GM21526 (cell line): Measurements from ENCODE around the gene ATAD3B.
"Not testable (repeated sequence)": the region's sequence is repeated elsewhere in the genome, so short reads cannot be mapped to it uniquely, and the experiment has no call there.

Source experiments
- ATAC-seq: cut with Tn5 transposase; IDR thresholded peaks from one replicate; pipeline ENCODE4 v1.9.1; 2021; ENCODE audit warnings: moderate library complexity; ENCODE audit not compliant: unreplicated experiment, low FRiP score

Gene ATAD3B, protein sequence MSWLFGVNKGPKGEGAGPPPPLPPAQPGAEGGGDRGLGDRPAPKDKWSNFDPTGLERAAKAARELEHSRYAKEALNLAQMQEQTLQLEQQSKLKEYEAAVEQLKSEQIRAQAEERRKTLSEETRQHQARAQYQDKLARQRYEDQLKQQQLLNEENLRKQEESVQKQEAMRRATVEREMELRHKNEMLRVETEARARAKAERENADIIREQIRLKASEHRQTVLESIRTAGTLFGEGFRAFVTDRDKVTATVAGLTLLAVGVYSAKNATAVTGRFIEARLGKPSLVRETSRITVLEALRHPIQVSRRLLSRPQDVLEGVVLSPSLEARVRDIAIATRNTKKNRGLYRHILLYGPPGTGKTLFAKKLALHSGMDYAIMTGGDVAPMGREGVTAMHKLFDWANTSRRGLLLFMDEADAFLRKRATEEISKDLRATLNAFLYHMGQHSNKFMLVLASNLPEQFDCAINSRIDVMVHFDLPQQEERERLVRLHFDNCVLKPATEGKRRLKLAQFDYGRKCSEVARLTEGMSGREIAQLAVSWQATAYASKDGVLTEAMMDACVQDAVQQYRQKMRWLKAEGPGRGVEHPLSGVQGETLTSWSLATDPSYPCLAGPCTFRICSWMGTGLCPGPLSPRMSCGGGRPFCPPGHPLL

DNA sequence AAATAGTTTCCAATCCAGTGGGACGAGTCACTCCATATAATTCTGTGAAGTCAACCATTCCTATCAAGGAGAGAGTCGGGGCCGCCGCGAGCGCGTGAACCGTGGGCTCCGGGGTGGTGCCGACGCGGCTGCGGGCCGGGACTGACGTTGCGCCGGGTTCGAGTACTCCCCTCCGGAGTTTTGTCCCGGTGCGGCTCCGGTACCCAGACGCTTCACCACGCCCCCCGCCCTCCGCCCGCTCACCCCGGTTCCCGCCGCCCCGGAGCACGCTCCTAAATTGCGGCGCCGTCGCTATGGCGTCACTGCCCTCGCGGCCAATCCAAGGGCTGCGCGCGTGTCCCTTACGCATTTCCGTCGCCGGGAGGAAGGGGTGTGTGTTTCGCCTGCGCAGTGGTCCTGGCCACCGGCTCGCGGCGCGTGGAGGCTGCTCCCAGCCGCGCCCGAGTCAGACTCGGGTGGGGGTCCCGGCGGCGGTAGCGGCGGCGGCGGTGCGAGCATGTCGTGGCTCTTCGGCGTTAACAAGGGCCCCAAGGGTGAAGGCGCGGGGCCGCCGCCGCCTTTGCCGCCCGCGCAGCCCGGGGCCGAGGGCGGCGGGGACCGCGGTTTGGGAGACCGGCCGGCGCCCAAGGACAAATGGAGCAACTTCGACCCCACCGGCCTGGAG is at the start of gene ATAD3B:
Gene ATAD3B (plus strand): TSS at position 377 of the 664 bp plus-strand sequence. CDS start 120 bp downstream, at position 497.
- peak; percentile 81 for ATAC-seq

DNA sequence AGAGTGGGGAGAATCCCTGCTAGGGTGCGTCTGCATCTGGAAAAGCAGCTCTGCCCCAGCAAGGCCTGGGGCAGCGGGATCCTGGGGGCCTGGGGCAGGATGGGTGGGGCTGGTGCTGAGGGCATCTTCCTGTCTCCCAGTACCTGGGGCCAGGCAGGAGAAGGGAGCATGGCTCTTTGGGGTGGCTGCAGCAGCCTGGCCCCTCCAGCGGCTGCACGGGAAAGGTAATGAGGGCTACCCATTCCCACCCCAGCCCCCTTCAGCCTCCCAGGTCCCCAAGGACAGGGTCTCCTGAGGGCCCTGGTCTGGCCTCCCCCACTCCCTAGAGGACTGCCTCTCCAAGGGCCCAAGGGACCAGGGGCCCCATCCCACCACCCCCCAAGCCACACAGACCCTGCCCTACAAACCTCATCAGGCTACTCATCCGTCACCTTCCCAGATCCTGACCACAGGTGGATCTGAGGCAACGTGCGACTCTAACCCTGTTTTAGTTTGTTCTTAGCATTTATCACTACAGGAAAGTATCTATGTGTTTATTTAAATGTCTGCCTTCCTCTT is 49.6 kb upstream of the ATAD3B start:
- ATAC-seq = no peak

DNA sequence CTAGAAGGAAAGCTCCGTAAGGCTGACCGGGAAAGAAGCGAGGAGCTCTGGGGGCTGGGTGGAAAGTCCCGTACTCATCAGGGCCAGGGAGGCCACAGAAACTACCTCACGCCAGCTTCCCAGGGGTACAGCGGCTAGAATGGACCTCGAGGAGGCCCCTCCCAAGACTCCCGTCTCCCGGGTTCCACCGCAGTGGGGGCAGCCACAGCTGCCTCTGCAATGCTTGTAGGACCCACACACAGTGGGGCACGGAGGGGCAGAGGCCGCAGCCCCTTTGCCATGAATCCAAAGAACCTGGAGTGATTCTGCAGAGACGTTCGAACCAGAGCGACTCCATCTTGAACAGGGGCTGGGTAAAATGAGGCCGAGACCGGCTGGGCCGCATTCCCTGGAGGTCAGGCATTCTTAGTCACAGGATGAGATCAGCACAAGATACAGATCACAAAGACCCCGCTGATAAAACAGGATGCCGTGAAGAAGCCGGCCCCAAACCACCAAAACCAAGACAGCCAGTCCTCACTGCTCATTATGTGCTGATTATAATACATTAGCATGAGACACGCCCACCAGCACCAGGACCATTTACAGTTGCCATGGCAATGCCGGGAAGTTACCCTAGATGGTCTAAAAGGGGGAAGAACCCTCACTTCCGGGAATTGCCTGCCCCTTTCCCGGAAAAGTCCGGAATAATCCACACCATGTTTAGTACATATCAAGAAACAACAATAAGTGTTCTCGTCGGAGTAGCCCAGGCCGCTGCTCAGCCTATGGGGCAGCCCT is 48.9 kb upstream of the ATAD3B start:
- no peak for ATAC-seq

DNA sequence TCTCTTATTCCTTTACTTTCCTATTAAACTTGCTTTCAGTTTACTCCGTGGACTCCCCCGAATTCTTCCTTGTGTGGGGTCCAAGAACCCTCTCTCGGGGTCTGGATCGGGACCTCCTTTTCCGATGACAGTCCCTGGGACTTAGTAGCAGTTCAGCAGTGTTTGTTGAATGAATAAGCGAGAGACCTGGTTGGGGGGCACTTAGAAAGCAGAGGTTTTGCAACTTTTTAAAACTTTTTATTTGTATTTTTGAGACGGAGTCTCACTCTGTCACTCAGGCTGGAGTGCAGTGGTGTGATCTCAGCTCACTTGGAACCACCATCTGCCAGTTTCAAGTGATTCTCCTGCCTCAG is 48.3 kb upstream of the ATAD3B start:
- no peak for ATAC-seq

- ATAC-seq = no peak
Observed at GRCh38 chr1:1424707-1425106, 46.9 kb upstream of the ATAD3B start.

- ATAC-seq = no peak
Observed at GRCh38 chr1:1425426-1425752, 46.2 kb upstream of the ATAD3B start.

- ATAC-seq = no peak
Observed at GRCh38 chr1:1425753-1426495, 45.6 kb upstream of the ATAD3B start.

DNA sequence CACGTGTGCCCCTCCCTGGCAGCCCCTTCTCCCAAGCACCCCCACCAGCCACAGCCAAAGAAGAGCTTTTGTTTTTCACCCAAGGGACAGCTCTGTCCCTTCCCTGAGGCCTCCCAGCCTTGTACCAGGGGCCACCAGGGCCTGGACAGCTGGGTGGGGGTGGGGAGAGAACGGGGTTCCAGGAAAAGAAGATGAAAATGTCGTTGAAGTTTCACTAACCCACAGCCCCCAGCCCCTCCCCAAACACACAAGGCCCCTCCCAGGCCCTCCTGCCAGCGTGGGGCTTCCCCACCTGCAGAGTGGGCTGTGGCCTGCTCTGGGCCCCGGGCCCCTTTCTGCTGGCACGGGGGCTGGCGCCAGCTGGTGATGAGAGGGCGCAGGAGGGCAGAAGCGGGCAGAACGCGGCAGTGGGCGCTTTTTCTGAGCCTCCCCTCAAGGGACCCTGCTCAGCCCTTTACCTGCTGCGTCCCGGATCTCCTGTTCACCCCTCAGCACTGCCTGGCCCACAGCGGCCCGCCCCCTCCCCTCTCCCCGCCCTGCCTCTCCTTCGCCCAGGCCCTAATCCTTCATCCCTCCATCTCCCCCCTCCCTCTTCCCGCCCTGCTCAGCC is 45.0 kb upstream of the ATAD3B start:
- ATAC-seq = no peak

DNA sequence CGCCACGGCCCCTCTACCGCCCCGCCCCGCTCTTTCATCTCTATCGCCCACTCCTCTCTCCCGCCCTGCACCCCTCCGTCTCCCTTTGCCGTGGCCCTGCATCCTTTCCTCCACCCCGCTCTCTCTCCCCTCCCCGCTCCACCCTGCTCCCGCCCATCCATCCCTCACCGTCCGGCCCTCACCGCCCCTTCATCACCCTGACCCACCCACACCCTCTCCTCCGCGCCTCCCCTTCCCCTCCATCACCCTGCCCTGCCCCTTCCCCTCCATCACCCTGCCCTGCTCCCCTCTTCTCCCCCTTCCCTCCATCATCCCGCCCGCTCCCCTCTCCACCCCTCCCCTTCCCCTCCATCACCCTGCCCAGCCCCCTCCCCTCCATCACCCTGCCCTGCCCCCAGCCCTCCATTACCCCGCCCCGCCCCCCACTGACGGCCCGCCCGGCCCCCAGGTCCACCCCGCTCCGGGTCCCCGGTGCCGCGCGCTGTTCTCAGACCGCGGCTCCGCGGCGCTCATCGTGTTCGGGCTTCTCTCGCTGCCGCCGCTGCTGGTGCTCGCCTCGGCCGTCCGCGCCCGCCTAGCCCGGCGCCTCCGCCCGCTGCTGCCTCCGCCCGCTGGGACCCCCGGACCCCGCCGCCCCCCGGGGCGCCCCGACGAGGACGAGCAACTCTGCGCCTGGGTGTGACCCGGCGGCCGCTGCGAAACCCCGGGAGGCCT is 44.3 kb upstream of the ATAD3B start:
- no peak for ATAC-seq

DNA sequence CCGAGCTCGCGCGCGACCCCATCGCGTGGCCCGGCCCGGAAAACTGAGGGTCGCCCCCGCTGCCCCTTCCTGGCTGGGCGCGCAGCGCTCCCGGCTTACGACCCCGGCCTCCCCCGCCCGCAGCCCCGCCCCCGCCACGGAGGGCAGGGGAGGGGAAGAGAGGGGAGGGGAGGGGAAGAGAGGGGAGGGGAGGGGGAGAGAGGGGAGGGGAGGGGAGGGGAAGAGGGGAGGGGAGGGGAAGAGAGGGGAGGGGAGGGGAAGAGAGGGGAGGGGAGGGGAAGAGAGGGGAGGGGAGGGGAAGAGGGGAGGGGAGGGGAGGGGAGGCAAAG is 43.8 kb upstream of the ATAD3B start:
- ATAC-seq = no peak

GRCh38 chr1:1428174-1428573 is 43.4 kb upstream of the ATAD3B start:
- ATAC-seq = no peak

DNA sequence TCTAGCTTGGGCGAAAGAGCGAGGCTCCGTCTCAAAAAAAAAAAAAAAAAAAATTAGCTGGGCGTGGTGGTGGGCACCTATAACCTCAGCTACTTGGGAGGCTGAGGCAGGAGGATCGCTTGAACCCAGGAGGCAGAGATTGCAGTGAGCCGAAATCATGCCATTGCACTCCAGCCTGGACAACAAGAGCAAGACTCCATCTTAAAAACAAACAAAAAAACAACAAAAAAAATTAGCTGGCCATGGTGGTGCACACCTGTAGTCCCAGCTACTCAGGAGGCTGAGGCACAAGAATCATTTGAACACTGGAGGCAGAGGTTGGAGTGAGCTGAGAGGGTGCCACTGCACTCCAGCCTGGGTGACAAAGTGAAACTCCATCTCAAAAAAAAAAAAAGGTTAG is 42.6 kb upstream of the ATAD3B start:
- ATAC-seq = not testable (repeated sequence)

- ATAC-seq = no peak
Observed at GRCh38 chr1:1429671-1430073, 41.9 kb upstream of the ATAD3B start.

DNA sequence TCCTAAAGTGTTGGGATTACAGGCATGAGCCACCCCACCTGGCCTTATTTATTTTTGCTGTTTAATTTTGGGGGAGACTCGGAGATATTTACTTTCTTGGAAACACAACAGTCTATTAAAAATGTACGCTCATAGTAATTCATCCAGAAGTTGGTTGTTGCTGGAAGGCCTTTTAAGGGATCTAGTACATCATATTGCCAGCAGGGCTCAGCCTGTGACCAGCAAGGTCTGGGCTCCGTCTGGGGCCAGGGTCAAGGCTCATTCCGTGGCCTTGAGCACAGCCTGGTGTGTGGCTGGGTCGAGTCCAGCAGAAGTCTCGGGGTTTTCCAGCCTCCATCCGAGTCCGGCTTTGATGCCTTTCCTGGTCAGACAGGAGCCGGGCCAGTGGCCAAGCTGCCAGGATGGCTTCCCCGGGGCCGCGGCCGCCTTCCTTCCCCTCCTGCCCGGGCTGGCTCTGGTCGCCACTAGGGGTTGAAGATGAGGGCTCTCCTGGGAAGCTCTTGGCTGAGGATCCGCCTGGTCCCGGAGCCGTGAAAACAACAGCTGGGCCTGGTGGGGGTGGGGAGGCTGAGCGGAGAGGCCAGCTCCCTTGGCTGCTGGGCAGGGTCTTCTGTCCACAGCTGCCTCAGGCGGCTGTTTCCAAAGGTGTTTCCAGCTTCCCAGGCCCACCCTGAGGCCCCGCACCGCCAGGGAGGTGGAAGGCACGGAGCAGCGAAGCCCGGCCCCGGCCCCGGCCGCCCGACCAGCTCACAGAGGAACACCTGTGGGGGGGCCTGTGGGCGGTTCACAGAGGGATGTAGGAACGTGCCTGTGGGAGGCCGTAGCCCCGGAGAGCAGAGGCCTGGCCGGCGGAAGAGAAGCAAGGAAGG is 41.2 kb upstream of the ATAD3B start:
- no peak for ATAC-seq

DNA sequence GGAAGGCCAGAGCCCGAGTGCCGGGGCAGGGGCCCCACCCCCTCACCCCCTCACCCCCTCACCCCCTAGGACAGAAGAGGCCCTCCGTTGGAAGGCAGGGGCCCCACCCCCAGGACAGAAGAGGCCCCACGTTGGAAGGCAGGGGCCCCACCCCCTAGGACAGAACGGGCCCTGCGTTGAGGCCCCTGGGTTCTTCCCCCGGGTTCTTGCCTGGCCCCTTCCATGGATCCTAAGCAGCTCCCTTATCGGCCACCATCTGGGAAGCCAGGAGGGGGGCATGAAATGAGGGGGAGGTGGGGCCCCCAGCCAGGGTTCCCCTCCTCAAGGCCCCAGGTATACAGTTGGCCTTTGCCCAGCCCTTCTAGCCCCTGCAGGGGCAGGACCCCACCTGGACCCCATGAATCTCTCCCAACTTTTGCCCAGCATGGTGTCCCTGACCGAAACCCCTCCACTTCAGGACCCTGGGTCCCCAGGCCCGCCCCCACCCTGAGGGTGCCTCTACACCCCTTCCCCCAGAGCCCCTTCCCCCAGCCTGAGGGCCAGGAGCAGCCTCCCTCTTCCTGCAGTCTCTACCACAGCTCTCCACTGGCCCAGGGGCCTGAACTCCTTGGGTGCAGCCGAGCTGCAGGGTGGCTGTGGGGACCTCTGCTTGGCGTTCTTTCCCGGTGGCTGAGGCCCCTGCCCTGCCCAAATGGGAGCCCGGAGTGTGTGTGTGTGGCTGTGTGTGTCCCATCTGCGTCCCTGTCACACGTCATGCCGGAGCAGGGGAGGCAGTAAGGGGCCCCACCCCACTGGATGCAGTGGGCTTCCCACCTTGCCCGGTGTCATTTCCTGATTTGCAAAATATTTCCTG is 40.3 kb upstream of the ATAD3B start:
- ATAC-seq = no peak

DNA sequence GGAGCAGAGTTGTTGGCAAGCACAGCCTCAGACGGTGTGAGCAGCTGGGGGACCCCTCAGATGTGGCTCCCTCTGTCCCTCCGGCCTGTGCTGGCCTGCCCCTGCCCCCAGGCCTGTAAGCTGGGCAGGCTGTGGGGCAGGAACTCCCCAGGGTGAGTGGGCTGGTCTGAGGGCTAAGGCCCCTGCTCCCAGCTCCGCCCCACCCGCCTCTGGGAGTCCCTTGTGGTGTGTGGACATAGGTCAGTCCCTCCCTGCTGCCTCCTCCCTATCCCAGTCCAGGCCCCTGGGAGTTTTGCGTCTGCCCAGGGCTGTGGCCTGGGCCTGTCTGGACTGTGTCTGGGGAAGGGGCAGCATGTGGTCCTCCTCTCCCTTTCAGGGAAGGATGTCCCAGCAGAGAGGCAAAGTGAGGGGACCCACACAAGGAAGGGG is 39.7 kb upstream of the ATAD3B start:
- no peak for ATAC-seq

GRCh38 chr1:1432274-1432950 is 39.2 kb upstream of the ATAD3B start:
- ATAC-seq = no peak
